Endothelial cell of umbilical vein (primary cell): Measurements from ENCODE around the gene PARM1.

Experiments
- EZH2 ChIP-seq: IDR thresholded peaks from 2 replicates; pipeline ENCODE4 v1.6.1; 2012; ENCODE audit warnings: borderline replicate concordance, low read depth, mild to moderate bottlenecking, moderate library complexity, low read length, inconsistent platforms; ENCODE audit not compliant: severe bottlenecking
- FOS ChIP-seq: IDR thresholded peaks from 2 replicates; pipeline ENCODE4 v1.6.1; 2011; ENCODE audit warnings: mild to moderate bottlenecking, low read length, moderate library complexity, borderline replicate concordance; ENCODE audit not compliant: insufficient read depth
- GATA2 ChIP-seq: IDR thresholded peaks from 2 replicates; pipeline ENCODE4 v1.7.0; 2011; ENCODE audit warnings: low read depth, mild to moderate bottlenecking, moderate library complexity, mixed read lengths, low read length; ENCODE audit not compliant: insufficient read length, insufficient read depth
- MYC ChIP-seq: IDR thresholded peaks from one replicate; pipeline ENCODE4 v1.6.1; 2011; ENCODE audit warnings: mild to moderate bottlenecking, low read depth, low read length
- POLR2A ChIP-seq: IDR thresholded peaks from 2 replicates; pipeline ENCODE4 v1.6.1; 2012; ENCODE audit warnings: low read depth, mild to moderate bottlenecking, control low read depth, low read length
- POLR2AphosphoS5 ChIP-seq: IDR thresholded peaks from 2 replicates; pipeline ENCODE4 v1.6.1; 2012; ENCODE audit warnings: low read depth, mild to moderate bottlenecking, control low read depth, low read length, moderate library complexity; ENCODE audit not compliant: insufficient read depth
- TF ChIP-seq, protein P1 (sequence below), 2 donors: IDR thresholded peaks; 1 replicate in 1 of 2; 2 replicates in 1 of 2; pipeline ENCODE4 v1.5.1; 2011; ENCODE audit warnings: low read length in 2 of 2, mild to moderate bottlenecking in 2 of 2, moderate library complexity in 2 of 2, control low read depth in 1 of 2, inconsistent platforms in 1 of 2, low read depth in 1 of 2; ENCODE audit not compliant: insufficient read depth in 1 of 2; ENCODE audit errors: extremely low read depth in 1 of 2
- TF ChIP-seq, protein P2 (sequence below): IDR thresholded peaks from 2 replicates; pipeline ENCODE4 v1.6.1; 2011; ENCODE audit not compliant: insufficient read depth, insufficient read length

DNA sequence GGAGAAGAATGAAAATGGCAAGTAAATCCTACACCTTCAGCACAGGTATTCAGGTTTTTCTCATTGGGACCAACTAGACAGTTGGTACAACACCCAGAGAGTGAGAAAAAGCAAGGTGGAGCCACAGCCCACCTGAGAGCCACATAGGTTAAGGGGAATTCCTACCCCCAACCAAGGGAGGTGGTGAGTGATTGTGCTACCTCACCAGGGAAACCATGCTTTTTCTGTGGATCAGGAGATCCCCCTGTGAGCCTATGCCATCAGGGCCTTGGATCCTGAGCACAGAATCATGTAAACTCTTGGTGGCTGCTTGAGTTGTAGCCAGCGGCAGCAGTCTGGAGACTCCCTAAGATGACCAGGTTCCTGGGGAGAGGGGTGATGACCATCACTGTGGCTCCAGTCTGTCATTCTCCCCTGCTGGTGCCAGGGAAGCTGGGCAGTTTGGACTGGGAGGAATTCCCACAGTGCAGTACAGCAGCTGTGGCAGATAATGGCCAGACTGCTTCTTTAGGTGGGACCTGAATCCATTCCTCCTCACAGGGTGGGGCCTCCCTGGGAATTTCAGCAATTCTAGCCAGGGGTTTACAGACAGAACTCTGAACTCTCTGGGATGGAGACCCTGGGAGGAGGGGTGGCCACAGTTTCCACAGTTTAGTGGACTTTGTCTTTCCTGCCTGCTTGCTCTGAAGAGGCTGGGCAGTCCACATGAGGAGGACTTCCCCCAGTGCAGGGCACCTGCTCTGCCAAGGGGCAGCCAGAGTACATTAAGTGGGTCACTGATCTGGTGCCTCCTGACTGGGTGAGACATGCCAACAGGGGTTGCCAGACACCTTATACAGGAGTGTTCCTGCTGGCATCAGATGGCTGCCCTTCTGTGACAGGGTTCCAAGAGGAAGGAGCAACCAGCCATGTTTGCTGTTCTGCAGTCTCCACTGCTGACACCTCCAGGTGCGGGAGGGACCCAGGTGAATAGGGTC lies 43.2 kb downstream of the PARM1 start:
- no peak for TF ChIP-seq POLR2AphosphoS5
- TF ChIP-seq, protein P1, sequence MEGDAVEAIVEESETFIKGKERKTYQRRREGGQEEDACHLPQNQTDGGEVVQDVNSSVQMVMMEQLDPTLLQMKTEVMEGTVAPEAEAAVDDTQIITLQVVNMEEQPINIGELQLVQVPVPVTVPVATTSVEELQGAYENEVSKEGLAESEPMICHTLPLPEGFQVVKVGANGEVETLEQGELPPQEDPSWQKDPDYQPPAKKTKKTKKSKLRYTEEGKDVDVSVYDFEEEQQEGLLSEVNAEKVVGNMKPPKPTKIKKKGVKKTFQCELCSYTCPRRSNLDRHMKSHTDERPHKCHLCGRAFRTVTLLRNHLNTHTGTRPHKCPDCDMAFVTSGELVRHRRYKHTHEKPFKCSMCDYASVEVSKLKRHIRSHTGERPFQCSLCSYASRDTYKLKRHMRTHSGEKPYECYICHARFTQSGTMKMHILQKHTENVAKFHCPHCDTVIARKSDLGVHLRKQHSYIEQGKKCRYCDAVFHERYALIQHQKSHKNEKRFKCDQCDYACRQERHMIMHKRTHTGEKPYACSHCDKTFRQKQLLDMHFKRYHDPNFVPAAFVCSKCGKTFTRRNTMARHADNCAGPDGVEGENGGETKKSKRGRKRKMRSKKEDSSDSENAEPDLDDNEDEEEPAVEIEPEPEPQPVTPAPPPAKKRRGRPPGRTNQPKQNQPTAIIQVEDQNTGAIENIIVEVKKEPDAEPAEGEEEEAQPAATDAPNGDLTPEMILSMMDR (IDR thresholded peaks at IDR 0.05; ENCODE audit: extremely low read depth in 1 of 2, insufficient read depth in 1 of 2, low read depth in 1 of 2, low read length in 2 of 2): no peak
- no peak for TF ChIP-seq POLR2A
- no peak for TF ChIP-seq EZH2
- TF ChIP-seq FOS: no peak
- no peak for TF ChIP-seq GATA2
- no peak for TF ChIP-seq MYC
- TF ChIP-seq, protein P2, sequence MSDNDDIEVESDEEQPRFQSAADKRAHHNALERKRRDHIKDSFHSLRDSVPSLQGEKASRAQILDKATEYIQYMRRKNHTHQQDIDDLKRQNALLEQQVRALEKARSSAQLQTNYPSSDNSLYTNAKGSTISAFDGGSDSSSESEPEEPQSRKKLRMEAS: no peak
